Aorta (tissue), 5 donors: ENCODE data around the gene ROPN1B. TPM values are rescaled to one million over a fixed set of nuclear protein-coding genes. Genes with fewer than 3 reads are reported as not detected.
"Not testable (repeated sequence)": the region's sequence is repeated elsewhere in the genome, so short reads cannot be mapped to it uniquely, and the experiment has no call there.

Source experiments
- ATAC-seq: fragments of 200-7000 bp; cut with Tn5 transposase; one replicate; pipeline ENCODE4 v1.9.1; 2022; ENCODE audit warnings: moderate library complexity; ENCODE audit not compliant: low FRiP score
- DNase-seq, 2 donors: peaks; one replicate each; pipeline ENCODE4 v3.0.0-alpha.2; 2020
- H3K27ac ChIP-seq, 2 donors: one replicate each; pipeline ENCODE4 v1.5.1; 2013; ENCODE audit warnings: low read length in 2 of 2, mild to moderate bottlenecking in 2 of 2, moderate library complexity in 2 of 2, control low read depth in 1 of 2, inconsistent platforms in 1 of 2, low read depth in 1 of 2
- H3K27me3 ChIP-seq, 2 donors: one replicate each; pipeline ENCODE4 v1.6.1; 2013; ENCODE audit warnings: control low read depth in 1 of 2, low read length in 1 of 2, mild to moderate bottlenecking in 1 of 2, moderate library complexity in 1 of 2; ENCODE audit not compliant: insufficient read depth in 2 of 2, control insufficient read depth in 1 of 2
- H3K36me3 ChIP-seq, 2 donors: one replicate each; pipeline ENCODE4 v1.6.1; 2013; ENCODE audit warnings: control low read depth in 1 of 2, low read length in 1 of 2, mild to moderate bottlenecking in 1 of 2; ENCODE audit not compliant: insufficient read depth in 2 of 2, control insufficient read depth in 1 of 2
- H3K4me1 ChIP-seq, 2 donors: one replicate each; pipeline ENCODE4 v1.6.1; 2013; ENCODE audit warnings: low read length in 2 of 2, control low read depth in 1 of 2, mild to moderate bottlenecking in 1 of 2, moderate library complexity in 1 of 2; ENCODE audit not compliant: insufficient read depth in 2 of 2, control insufficient read depth in 1 of 2
- H3K4me3 ChIP-seq, 2 donors: one replicate each; pipeline ENCODE4 v1.5.1; 2013; ENCODE audit warnings: low read length in 2 of 2, control low read depth in 1 of 2, mild to moderate bottlenecking in 1 of 2
- H3K9me3 ChIP-seq: one replicate; pipeline ENCODE4 v1.6.1; 2013; ENCODE audit warnings: mild to moderate bottlenecking, low read length; ENCODE audit not compliant: control insufficient read depth
- WGBS, 2 donors: extraction: QIAGEN DNeasy Blood & Tissue Kit; methylation state at CpG; one replicate each; pipeline ENCODE4 v1.1.7; 2013; 5-methylcytosine and 5-hydroxymethylcytosine counted together
- intact Hi-C, 2 donors: fragments of 100-400 bp; cut with DNase I; formaldehyde crosslinking; loops; one replicate each; pipeline versions ENCODE4 v1.14.2 to v1.15.0; 2022
- long read RNA-seq, 2 donors: library from polyadenylated mRNA; unstranded; transcript quantifications; one replicate each; pipeline ENCODE4 v2.0.0, GENCODE V29; 2020 to 2021
- polyA plus RNA-seq, 2 donors: library from polyadenylated mRNA; stranded (reverse); fragments of 200-250 nt; gene quantifications; one replicate each; pipeline ENCODE4 v1.2.3, GENCODE V29; 2013
- total RNA-seq, 2 donors: library from RNA; stranded (reverse); fragmentation: NEBNext Ultra II Directional; extraction: Animal tissue kit (Norgen Biotek cat#: 25700); gene quantifications; one replicate each; pipeline ENCODE4 v1.2.1, GENCODE V29; 2021
- donor health status: healthy with polysubstance abuse.
- donor health status: Bipolar disorder and iron deficiency.
- donor health status: DM: no; HTN: no; CAD: no.
- donor health status: DM: no; HTN: no; CAD: no.
- donor health status: DM: yes; HTN: yes; CAD: no.

Gene ROPN1B
- total RNA-seq = under 1 TPM in 1 of 2 donors, not detected in 1; 0.48 TPM
- 1 to 10 TPM in 1 of 2 donors, under 1 TPM in 1; 0.28 to 2.6 TPM for polyA plus RNA-seq
- long read RNA-seq, donor 1, partial matches to known transcripts = 1 of 2 reads
- long read RNA-seq, donor 1, other reads (novel, unspliced or antisense) = 0 of 2 reads
- long read RNA-seq, donor 2, partial matches to known transcripts = 1 of 1 reads
- long read RNA-seq, donor 2, other reads (novel, unspliced or antisense) = 0 of 1 reads

- DNase-seq, H3K4me3 ChIP-seq, H3K27ac ChIP-seq, intact Hi-C loops, H3K27me3 ChIP-seq, H3K9me3 ChIP-seq, H3K4me1 ChIP-seq, H3K36me3 ChIP-seq: not testable (repeated sequence)
- 5 to 35% methylated on average over 1 to 5 of the region's 50 CpGs for WGBS, 2 donors
- ATAC-seq = peak; percentile 80
Measured at GRCh38 chr3:125968701-125969592, at the start of gene ROPN1B. Gene ROPN1B, plus strand, starts transcription at chr3:125969178. Its CDS starts 2,877 bp downstream, at chr3:125972055.

GRCh38 chr3:125920191-125920590 is 48.8 kb upstream of the ROPN1B start:
- H3K4me1 ChIP-seq, ATAC-seq, H3K9me3 ChIP-seq, H3K27me3 ChIP-seq, H3K36me3 ChIP-seq, intact Hi-C loops, DNase-seq, H3K27ac ChIP-seq, H3K4me3 ChIP-seq: not testable (repeated sequence)
- WGBS, 2 donors = 65 to 68% methylated on average over 10 of the region's 10 CpGs

- ATAC-seq, H3K36me3 ChIP-seq, H3K4me1 ChIP-seq, H3K4me3 ChIP-seq, H3K27ac ChIP-seq, intact Hi-C loops, H3K9me3 ChIP-seq, H3K27me3 ChIP-seq, DNase-seq: not testable (repeated sequence)
- WGBS, 2 donors = 86 to 88% methylated on average over 14 of the region's 14 CpGs
Measured at GRCh38 chr3:125920751-125921279, 48.2 kb upstream of the ROPN1B start.

GRCh38 chr3:125921712-125922111 is 47.3 kb upstream of the ROPN1B start:
- intact Hi-C loops, H3K4me3 ChIP-seq, H3K27ac ChIP-seq, ATAC-seq, H3K4me1 ChIP-seq, H3K36me3 ChIP-seq, H3K9me3 ChIP-seq, H3K27me3 ChIP-seq: not testable (repeated sequence)
- peak in 1 of 2 donors; percentile 70 for DNase-seq
- WGBS, 2 donors = 49 to 51% methylated on average over 5 of the region's 5 CpGs

GRCh38 chr3:125923324-125924115 is 45.5 kb upstream of the ROPN1B start:
- H3K27me3 ChIP-seq, H3K9me3 ChIP-seq, H3K36me3 ChIP-seq, H3K4me1 ChIP-seq, ATAC-seq, DNase-seq, H3K27ac ChIP-seq, H3K4me3 ChIP-seq, intact Hi-C loops: not testable (repeated sequence)
- WGBS, 2 donors = 94 to 96% methylated on average over 16 of the region's 16 CpGs

- H3K36me3 ChIP-seq, intact Hi-C loops, ATAC-seq, H3K27me3 ChIP-seq, H3K9me3 ChIP-seq, DNase-seq, H3K27ac ChIP-seq, H3K4me3 ChIP-seq, H3K4me1 ChIP-seq: not testable (repeated sequence)
- 72 to 79% methylated on average over 9 of the region's 9 CpGs for WGBS, 2 donors
Measured at GRCh38 chr3:125924276-125924675, 44.7 kb upstream of the ROPN1B start.

- intact Hi-C loops, ATAC-seq, H3K9me3 ChIP-seq, H3K36me3 ChIP-seq, H3K4me3 ChIP-seq, H3K4me1 ChIP-seq, H3K27me3 ChIP-seq, H3K27ac ChIP-seq, DNase-seq: not testable (repeated sequence)
- 95 to 96% methylated on average over 13 of the region's 13 CpGs for WGBS, 2 donors
Measured at GRCh38 chr3:125925727-125926126, 43.3 kb upstream of the ROPN1B start.

- 9 to 10% methylated on average over 22 of the region's 22 CpGs for WGBS, 2 donors
- H3K27ac ChIP-seq, H3K27me3 ChIP-seq, H3K9me3 ChIP-seq, H3K36me3 ChIP-seq, H3K4me3 ChIP-seq, intact Hi-C loops, ATAC-seq, H3K4me1 ChIP-seq: not testable (repeated sequence)
- peak; percentile 70 to 88 for DNase-seq
Measured at GRCh38 chr3:125928771-125929545, 40.0 kb upstream of the ROPN1B start.
